ENCODE data around the gene ZSWIM6. TPM values are rescaled to one million over a fixed set of nuclear protein-coding genes. Genes with fewer than 3 reads are reported as not detected.
A peak's percentile ranks its signal among the peaks of the same experiment; 100 is the strongest.

ZSWIM6 gene
- total and polyA plus RNA-seq, 3 experiments from 2014 or later, result 0.64 to 6.0 (median 5.9) TPM

DNA sequence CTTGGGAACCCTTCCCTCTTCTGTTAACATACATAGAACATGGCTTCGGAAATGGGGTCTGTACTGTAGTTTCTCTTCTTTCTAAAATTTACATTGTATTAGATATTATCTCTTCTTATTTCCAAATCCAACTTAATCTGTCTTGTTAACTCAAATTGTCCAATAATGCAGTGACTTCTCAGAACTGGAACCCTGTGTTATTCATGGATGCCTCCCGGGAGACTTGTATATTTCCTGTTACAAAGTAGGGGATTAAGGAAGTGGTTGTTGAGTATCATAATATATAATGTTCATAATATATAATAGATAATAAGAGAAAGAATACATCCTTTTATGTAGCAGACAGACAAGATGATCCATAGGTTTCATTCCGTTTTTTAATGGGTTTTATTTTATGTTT lies 128.4 kb downstream of the ZSWIM6 start:
- H3K9me3 ChIP-seq (ENCODE audit: low read length), result no peaks in the 10 kb centered on the region
- Mint-ChIP-seq H3K4me1 (peaks cover 18 to 37% (median 26%) of the 10 kb centered on the region in 3 donors), H3K27me3 (no peaks in the 10 kb centered on the region), H3K9me3 (no peaks in the 10 kb centered on the region), H3K27ac (no peak overlapping the region), H3K36me3 (no peaks in the 10 kb centered on the region), H3K4me3 (no peak overlapping the region)
- no peak overlapping the region for H3K4me3 ChIP-seq (ENCODE audit: low read length)
- H3K4me1 ChIP-seq (ENCODE audit: insufficient read depth, low read length), result no peaks in the 10 kb centered on the region
- no peaks in the 10 kb centered on the region for H3K36me3 ChIP-seq (ENCODE audit: insufficient read depth, low read length)
- CTCF ChIA-PET, result no interaction called here
- no peak overlapping the region for H3K27ac ChIP-seq (ENCODE audit: low read depth, low read length)
- DNase-seq, result no peak
- no peaks in the 10 kb centered on the region for H3K27me3 ChIP-seq (ENCODE audit: insufficient read depth, low read length, poor library complexity, severe bottlenecking)
- POLR2A ChIA-PET, result no interaction called here

DNA sequence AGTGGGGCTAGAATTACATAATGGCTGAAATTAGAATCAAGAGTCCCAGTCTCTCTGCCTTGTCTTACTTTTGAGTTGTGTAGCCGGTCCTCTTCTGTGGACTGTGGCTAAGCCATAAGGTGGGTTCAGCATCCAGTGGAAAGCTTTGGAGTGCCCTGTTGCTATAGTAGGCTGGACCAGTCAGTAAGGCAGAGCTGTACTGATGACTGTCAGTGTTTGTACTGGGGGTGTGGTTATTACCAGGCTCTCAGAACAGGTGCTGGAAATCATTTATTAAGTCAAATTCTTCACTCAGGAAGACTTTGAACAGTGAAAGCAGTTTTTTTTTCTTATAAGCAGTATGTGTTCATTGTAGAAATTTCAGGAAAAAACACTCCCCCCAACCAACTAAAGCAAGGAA lies 129.4 kb downstream of the ZSWIM6 start:
- no peaks in the 10 kb centered on the region for H3K9me3 Mint-ChIP-seq
- H3K4me1 Mint-ChIP-seq, result peaks cover 22 to 41% (median 30%) of the 10 kb centered on the region in 3 donors
- no peaks in the 10 kb centered on the region for H3K27me3 ChIP-seq (ENCODE audit: insufficient read depth, low read length, poor library complexity, severe bottlenecking)
- H3K27ac ChIP-seq (ENCODE audit: low read depth, low read length), result no peak overlapping the region
- POLR2A ChIA-PET, result no interaction called here
- H3K4me1 ChIP-seq (ENCODE audit: insufficient read depth, low read length), result no peaks in the 10 kb centered on the region
- no peaks in the 10 kb centered on the region for H3K36me3 Mint-ChIP-seq
- no peaks in the 10 kb centered on the region for H3K36me3 ChIP-seq (ENCODE audit: insufficient read depth, low read length)
- H3K27me3 Mint-ChIP-seq, result no peaks in the 10 kb centered on the region
- H3K4me3 ChIP-seq (ENCODE audit: low read length), result no peak overlapping the region
- H3K4me3 Mint-ChIP-seq, result peak overlapping the region in 1 of 7 donors; percentile 41
- DNase-seq, result no peak
- H3K9me3 ChIP-seq (ENCODE audit: low read length), result no peaks in the 10 kb centered on the region
- CTCF ChIA-PET, result no interaction called here
- peak overlapping the region in 1 of 8 donors; percentile 72 for H3K27ac Mint-ChIP-seq

- Histone ChIP-seq H3K4me3 (ENCODE audit: low read length) (no peak overlapping the region), H3K27me3 (ENCODE audit: insufficient read depth, low read length, poor library complexity, severe bottlenecking) (no peaks in the 10 kb centered on the region), H3K4me1 (ENCODE audit: insufficient read depth, low read length) (no peaks in the 10 kb centered on the region), H3K9me3 (ENCODE audit: low read length) (no peaks in the 10 kb centered on the region), H3K27ac (ENCODE audit: low read depth, low read length) (no peak overlapping the region), H3K36me3 (ENCODE audit: insufficient read depth, low read length) (no peaks in the 10 kb centered on the region)
- H3K36me3 Mint-ChIP-seq, result no peaks in the 10 kb centered on the region
- H3K4me3 Mint-ChIP-seq, result no peak overlapping the region
- H3K9me3 Mint-ChIP-seq, result no peaks in the 10 kb centered on the region
- DNase-seq, result no peak
- peaks cover 22 to 40% (median 30%) of the 10 kb centered on the region in 3 donors for H3K4me1 Mint-ChIP-seq
- no peaks in the 10 kb centered on the region for H3K27me3 Mint-ChIP-seq
- no peak overlapping the region for H3K27ac Mint-ChIP-seq
- POLR2A ChIA-PET, result no interaction called here
- CTCF ChIA-PET, result no interaction called here
Measured at GRCh38 chr5:61461926-61462325, 129.9 kb downstream of the ZSWIM6 start.

- no peak for DNase-seq
- Mint-ChIP-seq H3K36me3 (no peaks in the 10 kb centered on the region), H3K9me3 (no peaks in the 10 kb centered on the region), H3K27ac (peak overlapping the region in 1 of 8 donors; percentile 29), H3K4me3 (no peak overlapping the region), H3K4me1 (peaks cover 17 to 45% (median 30%) of the 10 kb centered on the region in 3 donors), H3K27me3 (no peaks in the 10 kb centered on the region)
- H3K27me3 ChIP-seq (ENCODE audit: insufficient read depth, low read length, poor library complexity, severe bottlenecking), result no peaks in the 10 kb centered on the region
- ChIA-PET POLR2A (no interaction called here), CTCF (no interaction called here)
- no peaks in the 10 kb centered on the region for H3K4me1 ChIP-seq (ENCODE audit: insufficient read depth, low read length)
- no peak overlapping the region for H3K4me3 ChIP-seq (ENCODE audit: low read length)
- no peaks in the 10 kb centered on the region for H3K36me3 ChIP-seq (ENCODE audit: insufficient read depth, low read length)
- H3K9me3 ChIP-seq (ENCODE audit: low read length), result no peaks in the 10 kb centered on the region
- H3K27ac ChIP-seq (ENCODE audit: low read depth, low read length), result no peak overlapping the region
Measured at GRCh38 chr5:61463596-61463995, 131.5 kb downstream of the ZSWIM6 start.

GRCh38 chr5:61464512-61464911 lies 132.5 kb downstream of the ZSWIM6 start:
- H3K27me3 Mint-ChIP-seq, result no peaks in the 10 kb centered on the region
- Histone ChIP-seq H3K27me3 (ENCODE audit: insufficient read depth, low read length, poor library complexity, severe bottlenecking) (no peaks in the 10 kb centered on the region), H3K36me3 (ENCODE audit: insufficient read depth, low read length) (no peaks in the 10 kb centered on the region), H3K9me3 (ENCODE audit: low read length) (no peaks in the 10 kb centered on the region), H3K4me3 (ENCODE audit: low read length) (no peak overlapping the region), H3K27ac (ENCODE audit: low read depth, low read length) (no peak overlapping the region), H3K4me1 (ENCODE audit: insufficient read depth, low read length) (no peaks in the 10 kb centered on the region)
- H3K9me3 Mint-ChIP-seq, result no peaks in the 10 kb centered on the region
- CTCF ChIA-PET, result no interaction called here
- no peaks in the 10 kb centered on the region for H3K36me3 Mint-ChIP-seq
- H3K27ac Mint-ChIP-seq, result no peak overlapping the region
- POLR2A ChIA-PET, result no interaction called here
- H3K4me1 Mint-ChIP-seq, result peaks cover 13 to 48% (median 25%) of the 10 kb centered on the region in 3 donors
- DNase-seq, result no peak
- H3K4me3 Mint-ChIP-seq, result peak overlapping the region in 2 of 7 donors; percentile 6 to 35

- ChIA-PET POLR2A (no interaction called here), CTCF (no interaction called here)
- H3K4me3 Mint-ChIP-seq, result no peak overlapping the region
- Histone ChIP-seq H3K4me3 (ENCODE audit: low read length) (no peak overlapping the region), H3K27ac (ENCODE audit: low read depth, low read length) (no peak overlapping the region), H3K27me3 (ENCODE audit: insufficient read depth, low read length, poor library complexity, severe bottlenecking) (no peaks in the 10 kb centered on the region), H3K4me1 (ENCODE audit: insufficient read depth, low read length) (no peaks in the 10 kb centered on the region), H3K9me3 (ENCODE audit: low read length) (no peaks in the 10 kb centered on the region), H3K36me3 (ENCODE audit: insufficient read depth, low read length) (no peaks in the 10 kb centered on the region)
- no peaks in the 10 kb centered on the region for H3K9me3 Mint-ChIP-seq
- DNase-seq, result no peak
- no peaks in the 10 kb centered on the region for H3K27me3 Mint-ChIP-seq
- no peak overlapping the region for H3K27ac Mint-ChIP-seq
- H3K4me1 Mint-ChIP-seq, result peaks cover 13 to 47% (median 27%) of the 10 kb centered on the region in 3 donors
- H3K36me3 Mint-ChIP-seq, result no peaks in the 10 kb centered on the region
Measured at GRCh38 chr5:61465066-61465465, 133.0 kb downstream of the ZSWIM6 start.

DNA sequence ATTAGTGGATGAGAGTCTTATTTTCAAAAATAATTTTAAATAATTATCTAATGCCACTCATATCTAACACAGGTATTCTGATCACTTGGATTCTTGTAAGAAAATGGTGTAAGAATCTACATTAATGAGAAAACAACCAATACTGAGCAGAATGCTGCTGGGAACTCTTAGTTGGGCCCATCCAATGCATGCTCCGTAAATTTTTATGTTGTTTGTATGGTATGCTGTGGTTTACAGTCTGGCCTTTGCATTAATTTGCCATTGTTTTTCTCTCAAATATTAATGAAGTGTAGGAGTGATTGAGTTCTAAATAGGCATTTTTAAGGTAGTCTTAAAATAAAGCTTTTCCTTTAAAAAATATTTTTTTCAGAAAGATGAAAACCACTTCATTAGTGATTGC lies 133.4 kb downstream of the ZSWIM6 start:
- Histone ChIP-seq H3K4me1 (ENCODE audit: insufficient read depth, low read length) (no peaks in the 10 kb centered on the region), H3K4me3 (ENCODE audit: low read length) (no peak overlapping the region), H3K36me3 (ENCODE audit: insufficient read depth, low read length) (no peaks in the 10 kb centered on the region), H3K27ac (ENCODE audit: low read depth, low read length) (no peak overlapping the region), H3K27me3 (ENCODE audit: insufficient read depth, low read length, poor library complexity, severe bottlenecking) (no peaks in the 10 kb centered on the region), H3K9me3 (ENCODE audit: low read length) (no peaks in the 10 kb centered on the region)
- H3K27ac Mint-ChIP-seq, result no peak overlapping the region
- CTCF ChIA-PET, result no interaction called here
- H3K27me3 Mint-ChIP-seq, result no peaks in the 10 kb centered on the region
- no peak overlapping the region for H3K4me3 Mint-ChIP-seq
- POLR2A ChIA-PET, result no interaction called here
- H3K36me3 Mint-ChIP-seq, result no peaks in the 10 kb centered on the region
- H3K4me1 Mint-ChIP-seq, result peaks cover 13 to 51% (median 30%) of the 10 kb centered on the region in 3 donors
- H3K9me3 Mint-ChIP-seq, result no peaks in the 10 kb centered on the region
- no peak for DNase-seq

DNA sequence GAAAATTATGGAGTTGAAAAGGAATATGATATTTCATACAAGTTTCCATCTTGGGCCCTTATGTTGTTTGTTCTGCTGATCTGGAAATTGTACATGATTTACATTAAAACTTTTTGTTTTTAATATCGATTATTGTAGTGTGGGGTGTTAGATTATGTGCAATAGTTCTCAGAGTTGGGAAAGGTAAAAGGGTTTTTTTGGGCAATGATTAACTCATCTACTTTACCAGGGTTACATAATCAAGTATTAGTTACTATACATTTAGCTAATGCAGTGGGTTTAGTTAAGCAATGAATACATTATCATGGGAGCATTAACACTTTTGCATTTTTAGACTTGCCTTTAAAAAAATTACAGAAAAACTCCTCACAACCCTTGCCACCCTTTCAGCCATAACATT lies 134.0 kb downstream of the ZSWIM6 start:
- no peak overlapping the region for H3K27ac ChIP-seq (ENCODE audit: low read depth, low read length)
- CTCF ChIA-PET, result no interaction called here
- H3K9me3 Mint-ChIP-seq, result no peaks in the 10 kb centered on the region

More for the DNA sequence above, 134.0 kb downstream of the ZSWIM6 start:
- H3K9me3 ChIP-seq (ENCODE audit: low read length), result no peaks in the 10 kb centered on the region
- no peak overlapping the region for H3K4me3 ChIP-seq (ENCODE audit: low read length)
- Mint-ChIP-seq H3K4me3 (no peak overlapping the region), H3K36me3 (peaks cover 0 to 3% (median 0%) of the 10 kb centered on the region in 3 donors), H3K4me1 (peaks cover 15 to 54% (median 32%) of the 10 kb centered on the region in 3 donors), H3K27me3 (no peaks in the 10 kb centered on the region), H3K27ac (peak overlapping the region in 2 of 8 donors; percentile 3 to 9)
- H3K4me1 ChIP-seq (ENCODE audit: insufficient read depth, low read length), result no peaks in the 10 kb centered on the region
- no peaks in the 10 kb centered on the region for H3K36me3 ChIP-seq (ENCODE audit: insufficient read depth, low read length)
- POLR2A ChIA-PET, result interaction anchor here (0.5 kb wide), 1 partner anchor 773 kb away, joined by 3 read pairs; no protein-coding TSS in a partner anchor
- H3K27me3 ChIP-seq (ENCODE audit: insufficient read depth, low read length, poor library complexity, severe bottlenecking), result no peaks in the 10 kb centered on the region
- DNase-seq, result no peak

Measured in CD8-positive, alpha-beta memory T cell (primary cell).